Peyer's patch (tissue), 4 donors: ENCODE measurements around the gene SEC14L6.

ENCODE experiments used
- CTCF ChIP-seq, 6 experiments: fragments of 450-650 bp in 4 of 6; fragments of 200-600 bp in 2 of 6; sonication (generic) in 1 of 6; IDR thresholded peaks; one replicate each; pipeline ENCODE4 v1.5.1; 2017 to 2019; ENCODE audit warnings: antibody characterized with exemption in 6 of 6, mild to moderate bottlenecking in 3 of 6, moderate library complexity in 1 of 6
- POLR2A ChIP-seq, 2 donors: fragments of 450-650 bp; IDR thresholded peaks; one replicate each; pipeline ENCODE4 v1.5.1; 2017; ENCODE audit warnings: antibody characterized with exemption in 2 of 2, mild to moderate bottlenecking in 2 of 2, moderate library complexity in 2 of 2

GRCh38 chr22:30521368-30522156 lies 25.0 kb downstream of the SEC14L6 start:
- TF ChIP-seq POLR2A (IDR thresholded peaks at IDR 0.05), result no peak
- no peak for TF ChIP-seq CTCF (IDR thresholded peaks at IDR 0.05)
